Prostate gland (tissue), 2 donors: ENCODE data around the gene IRF9. TPM values are rescaled to one million over a fixed set of nuclear protein-coding genes. Genes with fewer than 3 reads are reported as not detected.

Experiments
- DNase-seq: peaks from one replicate; pipeline ENCODE4 v3.0.0-alpha.2; 2019; ENCODE audit warnings: low spot score
- H3K27ac ChIP-seq, 2 donors: fragments of 200-600 bp; sonication (generic); 2 replicates each; pipeline ENCODE4 v1.5.1; 2017 to 2019
- H3K27me3 ChIP-seq: fragments of 200-600 bp; sonication (generic); replicated peaks from 2 replicates; pipeline ENCODE4 v1.5.1; 2019; ENCODE audit not compliant: insufficient read depth
- H3K36me3 ChIP-seq, 2 donors: fragments of 200-600 bp; sonication (generic); 1 replicate in 1 of 2; 2 replicates in 1 of 2; pipeline versions ENCODE4 v1.5.1 to v1.8.1; 2017 to 2019
- H3K4me1 ChIP-seq: fragments of 200-600 bp; sonication (generic); replicated peaks from 2 replicates; pipeline ENCODE4 v1.5.1; 2019
- H3K4me3 ChIP-seq, 2 donors: fragments of 200-600 bp; sonication (generic); 2 replicates each; pipeline ENCODE4 v1.5.1; 2017 to 2019
- H3K9me3 ChIP-seq: fragments of 200-600 bp; sonication (generic); 2 replicates; pipeline ENCODE4 v1.5.1; 2017
- CTCF ChIP-seq, 4 experiments: fragments of 200-600 bp in 2 of 4; fragments of 450-650 bp in 2 of 4; sonication (generic) in 2 of 4; IDR thresholded peaks; 1 replicate in 3 of 4; 2 replicates in 1 of 4; pipeline ENCODE4 v1.5.1; 2016 to 2019; ENCODE audit warnings: antibody characterized with exemption in 4 of 4, mild to moderate bottlenecking in 2 of 4, moderate library complexity in 2 of 4
- POLR2A ChIP-seq: fragments of 450-650 bp; IDR thresholded peaks from one replicate; pipeline ENCODE4 v1.6.1; 2016; ENCODE audit warnings: antibody characterized with exemption, mild to moderate bottlenecking
- POLR2AphosphoS5 ChIP-seq: sonication (generic); formaldehyde crosslinking; IDR thresholded peaks from one replicate; pipeline ENCODE4 v1.6.1; 2017; ENCODE audit warnings: antibody characterized with exemption
- WGBS: methylation state at CpG from one replicate; pipeline ENCODE4 v1.1.5; 2018; 5-methylcytosine and 5-hydroxymethylcytosine counted together
- intact Hi-C: fragments of 100-400 bp; cut with DNase I; formaldehyde crosslinking; loops from one replicate; pipeline ENCODE4 v1.14.2; 2022
- total RNA-seq, 2 donors: library from RNA; depleted of rRNA; stranded (reverse); fragments of >200 nt; gene quantifications; one replicate each; pipeline ENCODE4 v1.1.0, GENCODE V29; 2016

Gene IRF9
- total RNA-seq, 2 donors from 2014 or later, result 61.5 to 82.9 TPM

DNA sequence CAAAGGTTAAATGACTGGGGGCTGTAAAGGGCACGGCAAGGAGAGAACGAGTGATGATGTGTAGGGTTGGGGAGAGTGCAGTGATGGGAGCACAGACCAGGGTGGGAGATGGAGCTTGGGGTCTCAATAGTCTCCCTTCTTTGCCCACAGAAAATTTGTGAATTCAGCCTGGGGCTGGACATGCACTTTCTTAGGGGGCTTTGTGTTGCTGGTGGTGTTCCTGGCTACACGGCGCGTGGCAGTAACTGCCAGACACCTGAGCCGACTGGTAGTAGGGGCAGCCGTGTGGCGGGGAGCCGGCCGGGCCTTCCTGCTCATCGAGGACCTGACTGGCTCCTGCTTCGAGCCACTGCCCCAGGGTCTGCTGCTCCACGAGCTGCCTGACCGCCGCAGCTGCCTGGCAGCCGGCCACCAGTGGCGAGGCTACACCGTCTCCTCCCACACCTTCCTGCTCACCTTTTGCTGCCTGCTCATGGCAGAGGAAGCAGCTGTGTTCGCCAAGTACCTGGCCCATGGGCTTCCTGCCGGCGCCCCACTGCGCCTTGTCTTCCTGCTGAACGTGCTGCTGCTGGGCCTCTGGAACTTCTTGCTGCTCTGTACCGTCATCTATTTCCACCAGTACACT is 28.9 kb upstream of the IRF9 start:
- Histone ChIP-seq H3K9me3 (no peaks in the 10 kb centered on the region), H3K27me3 (no peaks in the 10 kb centered on the region), H3K36me3 (no peaks in the 10 kb centered on the region), H3K27ac (peak overlapping the region in 1 of 2 donors; percentile 13), H3K4me3 (no peak overlapping the region), H3K4me1 (peaks cover 2% of the 10 kb centered on the region)
- intact Hi-C loops, result no loop called here
- no peak for DNase-seq
- no peak for TF ChIP-seq CTCF (IDR thresholded peaks at IDR 0.05)
- WGBS, result 45% methylated on average over 21 of the region's 24 CpGs

DNA sequence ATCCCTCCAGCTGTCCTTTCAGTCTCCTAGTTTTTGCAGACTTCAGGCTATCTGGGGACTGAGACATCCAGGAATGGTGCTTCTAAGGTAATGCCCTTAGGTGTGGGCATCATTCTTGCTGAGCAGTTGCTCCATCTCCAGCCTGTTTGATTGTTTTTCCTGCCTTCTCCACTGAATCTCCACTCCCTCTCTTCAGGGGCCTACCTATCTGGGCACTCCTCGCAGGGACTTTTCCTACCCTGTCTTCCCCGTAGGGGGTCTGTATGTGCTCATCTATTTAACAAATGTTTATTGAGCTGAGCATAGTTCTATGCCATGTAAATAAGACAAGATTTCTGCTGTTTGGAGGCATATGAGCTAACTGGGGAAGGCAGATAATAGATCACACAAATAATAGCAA is 28.1 kb upstream of the IRF9 start:
- DNase-seq, result no peak
- intact Hi-C loops, result no loop called here
- H3K9me3 ChIP-seq, result no peaks in the 10 kb centered on the region
- H3K27me3 ChIP-seq, result no peaks in the 10 kb centered on the region
- peaks cover 4% of the 10 kb centered on the region for H3K4me1 ChIP-seq
- no peak for TF ChIP-seq POLR2AphosphoS5
- no peak for TF ChIP-seq CTCF (IDR thresholded peaks at IDR 0.05)
- TF ChIP-seq POLR2A, result no peak
- H3K36me3 ChIP-seq, result no peaks in the 10 kb centered on the region
- WGBS, result 89% methylated on average over 2 of the region's 2 CpGs
- no peak overlapping the region for H3K27ac ChIP-seq
- no peak overlapping the region for H3K4me3 ChIP-seq

- TF ChIP-seq CTCF (IDR thresholded peaks at IDR 0.05) (no peak), POLR2A (no peak), POLR2AphosphoS5 (no peak)
- no peak for DNase-seq
- no peak overlapping the region for H3K27ac ChIP-seq
- H3K27me3 ChIP-seq, result no peaks in the 10 kb centered on the region
- peaks cover 4% of the 10 kb centered on the region for H3K4me1 ChIP-seq
- H3K36me3 ChIP-seq, result peaks cover 0 to under 1% of the 10 kb centered on the region in 2 donors
- intact Hi-C loops, result no loop called here
- H3K4me3 ChIP-seq, result no peak overlapping the region
- H3K9me3 ChIP-seq, result no peaks in the 10 kb centered on the region
- 92% methylated on average over 1 of the region's 1 CpG for WGBS
Measured at GRCh38 chr14:24133735-24134134, 27.3 kb upstream of the IRF9 start.

DNA sequence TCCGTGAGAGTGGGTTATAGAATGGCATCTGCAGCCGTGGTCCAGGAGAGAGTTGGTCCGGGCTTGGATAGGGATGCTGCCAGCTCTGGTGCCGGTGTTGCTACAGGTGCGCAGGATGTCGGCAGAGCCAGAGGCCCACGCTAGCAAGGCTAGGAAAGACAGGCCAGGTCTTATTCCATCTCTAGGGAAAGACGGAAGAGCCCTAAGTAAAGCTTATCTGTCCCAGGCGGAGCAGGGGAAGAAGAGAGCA is 25.6 kb upstream of the IRF9 start:
- TF ChIP-seq CTCF (IDR thresholded peaks at IDR 0.05) (no peak), POLR2AphosphoS5 (no peak), POLR2A (no peak)
- peaks cover 8% of the 10 kb centered on the region for H3K4me1 ChIP-seq

DNA sequence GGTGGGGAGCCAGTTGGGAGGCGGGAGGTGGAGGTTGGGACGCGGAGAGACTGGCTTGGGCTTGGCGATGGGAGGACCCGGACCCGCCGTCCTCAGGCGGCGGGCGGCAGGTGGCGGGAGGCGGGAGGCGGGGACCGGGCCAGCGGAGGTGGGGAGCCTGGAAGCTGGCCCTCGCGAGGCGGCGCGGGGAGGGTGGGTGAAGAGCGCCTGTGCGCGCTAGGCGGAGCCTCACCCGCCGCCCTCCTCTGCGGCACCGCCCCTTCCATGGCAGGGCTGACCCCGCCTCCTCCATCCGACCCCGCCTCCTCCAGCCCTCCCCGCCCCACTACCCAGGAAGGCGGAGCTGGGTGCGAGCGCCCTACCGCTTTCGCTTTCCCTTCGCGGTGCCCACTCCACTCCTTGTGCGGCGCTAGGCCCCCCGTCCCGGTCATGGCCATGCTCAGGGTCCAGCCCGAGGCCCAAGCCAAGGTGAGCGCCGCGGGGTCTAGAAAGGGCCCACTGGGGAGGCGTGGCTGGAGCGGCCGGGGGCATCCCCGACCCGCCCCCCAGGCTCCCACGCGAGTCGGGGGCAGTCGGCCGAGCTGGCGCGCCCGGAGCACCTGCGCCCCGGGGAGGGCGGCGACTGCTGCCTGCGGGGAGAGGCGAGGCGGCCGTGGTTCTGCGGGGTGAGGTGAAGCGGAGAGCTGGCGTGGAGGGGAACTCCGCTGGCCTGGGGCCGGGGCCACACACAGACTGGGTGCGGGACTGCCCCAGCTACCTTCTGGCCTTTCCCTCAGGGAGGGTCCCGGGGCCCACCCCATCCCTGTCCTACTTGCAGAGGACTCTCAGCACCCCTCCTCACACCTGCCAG is 25.0 kb upstream of the IRF9 start, which contains the start of gene PSME1:
Gene PSME1, plus strand, starts transcription at position 361 of the 850 bp plus-strand sequence. Its CDS starts 69 bp downstream, at position 430.
- DNase-seq, result peak; percentile 93
- peak; percentile 78 for TF ChIP-seq POLR2A
- TF ChIP-seq POLR2AphosphoS5, result peak; percentile 87
- peak in 2 of 4 experiments; percentile 16 to 23 for TF ChIP-seq CTCF (IDR thresholded peaks at IDR 0.05)
- peaks cover 3% of the 10 kb centered on the region in 2 donors for H3K36me3 ChIP-seq
- peaks cover 8% of the 10 kb centered on the region for H3K4me1 ChIP-seq
- H3K27ac ChIP-seq, result peak within 1 kb of the TSS; percentile 93 to 97
- under 1% methylated on average over 74 of the region's 75 CpGs for WGBS
- intact Hi-C loops, result no loop called here
- H3K27me3 ChIP-seq, result no peaks in the 10 kb centered on the region
- H3K9me3 ChIP-seq, result no peaks in the 10 kb centered on the region
- peak within 1 kb of the TSS; percentile 90 to 98 for H3K4me3 ChIP-seq

More for the DNA sequence above, 25.6 kb upstream of the IRF9 start:
- H3K27ac ChIP-seq, result peak overlapping the region; percentile 93 to 97
- intact Hi-C loops, result no loop called here
- H3K36me3 ChIP-seq, result peaks cover 3% of the 10 kb centered on the region in 2 donors
- 4% methylated on average over 9 of the region's 9 CpGs for WGBS
- H3K9me3 ChIP-seq, result no peaks in the 10 kb centered on the region
- no peaks in the 10 kb centered on the region for H3K27me3 ChIP-seq
- H3K4me3 ChIP-seq, result peak overlapping the region; percentile 90 to 98
- DNase-seq, result no peak
